Measurements from ENCODE around the gene REL. TPM values are rescaled to one million over a fixed set of nuclear protein-coding genes. Genes with fewer than 3 reads are reported as not detected.

The REL gene
- total and polyA plus RNA-seq, 2 of the 13 experiments (the other 11 are each of a cell fraction or from before 2014, with no cell fraction given): 3.7 to 7.0 TPM

DNA sequence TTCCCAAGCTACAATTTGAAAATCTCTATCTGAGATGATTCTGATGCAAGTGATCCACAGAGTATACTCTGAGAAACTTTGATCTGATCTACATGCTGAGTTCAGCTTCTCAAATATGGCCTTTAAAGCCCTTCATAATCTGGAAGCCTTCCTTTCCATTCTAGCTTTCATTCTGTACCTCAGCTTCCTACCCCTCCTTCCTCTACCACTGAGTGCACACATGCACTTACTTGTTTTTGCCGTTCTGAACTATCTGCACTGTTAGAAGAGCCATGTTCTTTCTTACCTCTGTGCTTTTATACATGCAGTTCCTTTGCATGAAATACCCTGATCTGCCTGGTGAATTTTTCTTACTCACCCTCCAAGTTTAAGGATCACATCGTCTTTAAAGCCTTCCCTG is 25.0 kb downstream of the REL start:
- in situ Hi-C loops (cut with HindIII; ENCODE audit: extremely low pct_ligation_motif_present, low pct_unique_long_range_greater_than_20kb): no loop called here
- H2AFZ ChIP-seq (ENCODE audit: low read length): no peak overlapping the region
- no peak overlapping the region for H3K4me3 ChIP-seq (replicated peaks in 1 of 3; ENCODE audit: insufficient read depth in 1 of 3, low read depth in 2 of 3, low read length in 3 of 3)
- H3K36me3 ChIP-seq (replicated peaks in 1 of 2; ENCODE audit: control insufficient read depth in 1 of 2, insufficient read depth in 2 of 2, low read length in 2 of 2): peaks cover 2 to 14% of the 10 kb centered on the region in 2 experiments; a peak in 4 of 5 replicates
- intact Hi-C loops (cut with micrococcal nuclease; ENCODE audit: unreplicated experiment): no loop called here
- no peak overlapping the region for H3K4me2 ChIP-seq (ENCODE audit: low read depth, low read length)
- no TSS peak for BruUV-seq (replicated peaks)
- H3K4me1 ChIP-seq (ENCODE audit: insufficient read depth, low read length): no peaks in the 10 kb centered on the region
- no peaks in the 10 kb centered on the region for H4K20me1 ChIP-seq (ENCODE audit: insufficient read depth, low read length)
- ChIA-PET POLR2A (no interaction called here), CTCF (ENCODE audit: low intra/inter-chr PET ratio, low total read pairs) (no interaction called here)
- TF ChIP-seq SOX6 (IDR thresholded peaks at IDR 0.05) (no peak), SOX6 (CRISPR knock-in tag; IDR thresholded peaks at IDR 0.05) (no peak), JUND (CRISPR knock-in tag; IDR thresholded peaks at IDR 0.05) (no peak), MAZ (IDR thresholded peaks at IDR 0.05; ENCODE audit: borderline replicate concordance, low read depth, low read length) (no peak), MAZ (CRISPR knock-in tag; IDR thresholded peaks at IDR 0.05; ENCODE audit: low read depth) (no peak), ZNF30 (CRISPR knock-in tag; IDR thresholded peaks at IDR 0.05) (no peak), TEAD3 (CRISPR knock-in tag; optimal IDR thresholded peaks at IDR 0.05; ENCODE audit: borderline replicate concordance) (no peak), ZNF383 (CRISPR knock-in tag; IDR thresholded peaks at IDR 0.05; ENCODE audit: borderline replicate concordance) (no peak), RFX1 (IDR thresholded peaks at IDR 0.05) (no peak), ZNF274 (CRISPR knock-in tag; IDR thresholded peaks at IDR 0.05) (no peak), TBX2 (CRISPR knock-in tag; IDR thresholded peaks at IDR 0.05; ENCODE audit: borderline replicate concordance) (no peak), FOXA1 (IDR thresholded peaks at IDR 0.05) (no peak), FOXA1 (CRISPR knock-in tag; IDR thresholded peaks at IDR 0.05) (no peak), KAT7 (CRISPR knock-in tag; IDR thresholded peaks at IDR 0.05; ENCODE audit: borderline replicate concordance) (no peak), NPAS2 (CRISPR knock-in tag; IDR thresholded peaks at IDR 0.05; ENCODE audit: borderline replicate concordance) (no peak), THAP11 (CRISPR knock-in tag; IDR thresholded peaks at IDR 0.05) (no peak), LCORL (IDR thresholded peaks at IDR 0.05) (no peak), LCORL (CRISPR knock-in tag; IDR thresholded peaks at IDR 0.05) (no peak)
- TF ChIP-seq, protein P1, sequence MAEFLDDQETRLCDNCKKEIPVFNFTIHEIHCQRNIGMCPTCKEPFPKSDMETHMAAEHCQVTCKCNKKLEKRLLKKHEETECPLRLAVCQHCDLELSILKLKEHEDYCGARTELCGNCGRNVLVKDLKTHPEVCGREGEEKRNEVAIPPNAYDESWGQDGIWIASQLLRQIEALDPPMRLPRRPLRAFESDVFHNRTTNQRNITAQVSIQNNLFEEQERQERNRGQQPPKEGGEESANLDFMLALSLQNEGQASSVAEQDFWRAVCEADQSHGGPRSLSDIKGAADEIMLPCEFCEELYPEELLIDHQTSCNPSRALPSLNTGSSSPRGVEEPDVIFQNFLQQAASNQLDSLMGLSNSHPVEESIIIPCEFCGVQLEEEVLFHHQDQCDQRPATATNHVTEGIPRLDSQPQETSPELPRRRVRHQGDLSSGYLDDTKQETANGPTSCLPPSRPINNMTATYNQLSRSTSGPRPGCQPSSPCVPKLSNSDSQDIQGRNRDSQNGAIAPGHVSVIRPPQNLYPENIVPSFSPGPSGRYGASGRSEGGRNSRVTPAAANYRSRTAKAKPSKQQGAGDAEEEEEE (CRISPR knock-in tag; IDR thresholded peaks at IDR 0.05; ENCODE audit: borderline replicate concordance): no peak
- FAIRE-seq: no peak
- no peak for DNase-seq (ENCODE audit: low spot score)
- no peak for ATAC-seq
- H3K27me3 ChIP-seq (ENCODE audit: control insufficient read depth in 1 of 2, insufficient read depth in 2 of 2, low read length in 2 of 2): no peaks in the 10 kb centered on the region
- H3K9me3 ChIP-seq (ENCODE audit: low read length): no peaks in the 10 kb centered on the region
- no peak overlapping the region for H3K9ac ChIP-seq (ENCODE audit: insufficient read depth, low read depth, low read length)
- WGBS (ENCODE audit: low lambda C conversion rate): 95% methylated on average over 2 of the region's 2 CpGs
- no peaks in the 10 kb centered on the region for H3K79me2 ChIP-seq (ENCODE audit: insufficient read depth, low read length)
- H3K27ac ChIP-seq (ENCODE audit: extremely low read length, insufficient read depth, low read length): no peak overlapping the region
